Heart right ventricle (tissue), 16 donors: Measurements from ENCODE around the gene KCNT1. TPM values are rescaled to one million over a fixed set of nuclear protein-coding genes. Genes with fewer than 3 reads are reported as not detected.

Source experiments
- ATAC-seq, 8 donors: fragments of 200-7000 bp; cut with Tn5 transposase; one replicate each; pipeline ENCODE4 v1.9.1; 2020; ENCODE audit warnings: mild to moderate bottlenecking in 8 of 8, moderate library complexity in 8 of 8, moderate number of reproducible peaks in 1 of 8
- DNase-seq, 2 donors: peaks; one replicate each; pipeline ENCODE4 v3.0.0-alpha.2; 2020
- H3K27ac ChIP-seq, 10 donors: fragments of 200-600 bp; sonication (generic) in 2 of 10; one replicate each; pipeline versions ENCODE4 v1.5.0 to v1.8.0; 2020 to 2022; ENCODE audit warnings: mild to moderate bottlenecking in 3 of 10
- H3K27me3 ChIP-seq, 7 donors: fragments of 200-600 bp; one replicate each; pipeline ENCODE4 v1.8.0; 2021 to 2022; ENCODE audit warnings: mild to moderate bottlenecking in 2 of 7
- H3K36me3 ChIP-seq, 9 donors: fragments of 200-600 bp; sonication (generic) in 1 of 9; one replicate each; pipeline versions ENCODE4 v1.5.0 to v1.8.0; 2020 to 2022; ENCODE audit warnings: mild to moderate bottlenecking in 2 of 9
- H3K4me1 ChIP-seq, 9 donors: fragments of 200-600 bp; sonication (generic) in 1 of 9; one replicate each; pipeline versions ENCODE4 v1.5.0 to v1.8.0; 2020 to 2022; ENCODE audit warnings: mild to moderate bottlenecking in 4 of 9
- H3K4me3 ChIP-seq, 10 donors: fragments of 200-600 bp; sonication (generic) in 2 of 10; one replicate each; pipeline versions ENCODE4 v1.5.0 to v1.8.0; 2020 to 2022; ENCODE audit warnings: mild to moderate bottlenecking in 7 of 10, moderate library complexity in 2 of 10
- H3K9me3 ChIP-seq, 11 donors: fragments of 200-600 bp in 10 of 11; sonication (generic) in 2 of 11; one replicate each; pipeline versions ENCODE4 v1.5.0 to v1.8.0; 2013 to 2022; ENCODE audit warnings: mild to moderate bottlenecking in 2 of 11, control low read depth in 1 of 11, moderate library complexity in 1 of 11
- CTCF ChIP-seq, 9 donors: fragments of 200-600 bp; sonication (generic) in 2 of 9; IDR thresholded peaks; one replicate each; pipeline versions ENCODE4 v1.5.0 to v1.8.0; 2021 to 2022; ENCODE audit warnings: antibody characterized with exemption in 9 of 9, mild to moderate bottlenecking in 5 of 9, moderate library complexity in 1 of 9
- WGBS, 2 donors: extraction: QIAGEN DNeasy Blood & Tissue Kit; methylation state at CpG; one replicate each; pipeline ENCODE4 v1.1.7; 2013; ENCODE audit warnings: inconsistent platforms in 1 of 2; 5-methylcytosine and 5-hydroxymethylcytosine counted together
- intact Hi-C, 10 donors: fragments of 100-400 bp; cut with DNase I; formaldehyde crosslinking; loops; one replicate each; pipeline versions ENCODE4 v1.11.1 to v1.14.2; 2022
- polyA plus RNA-seq, 2 donors: library from polyadenylated mRNA; stranded (reverse); fragments of 200-250 nt; gene quantifications; one replicate each; pipeline ENCODE4 v1.2.3, GENCODE V29; 2013
- total RNA-seq, 10 donors: library from RNA; stranded (reverse); fragmentation: NEBNext Ultra II Directional in 3 of 10; extraction: Animal tissue kit (Norgen Biotek cat#: 25700) in 3 of 10; gene quantifications; one replicate each; pipeline versions ENCODE4 v1.2.1 to v1.2.4, GENCODE V29; 2021 to 2023
- donor health status: Arrhythmogenic right ventricular cardiomyopathy.
- donor health status: ischemic (EF 13 %, LVEDD 7.1; RV severe dilation, severe dysfunction).
- donor health status: healthy with polysubstance abuse.
- donor health status: DM: no; HTN: yes; CAD: no.
- donor health status: DM: no; HTN: no; CAD: no.
- donor health status: ischemic (EF 25% LVEDD 6.9; RV normal size, moderate dysfunction).
- donor health status: ischemic (EF 25% LVEDD 5.7; RV mildly dilated, moderate dysfunction).
- donor health status: healthy.
- donor health status: DM: yes; HTN: yes; CAD: no.
- donor health status: Ischemic cardiomyopathy.
- donor health status: ischemic (EF 35%, LVEDD 5.7; RV mildly dilated, moderate dysfunction).
- donor health status: nonischemic (EF 11% LVEDD 7.7; RV severe dilation, severe dysfunction).
- donor health status: DM: yes; HTN: yes; CAD: no.
- donor health status: PGD.
- donor health status: ischemic (EF 29% LVEDD 5.4; RV normal size, mild dysfunction).
- donor health status: nonischemic (EF 23%, LVEDD 6.1; RV moderate dilation, normal function).

Gene KCNT1
- total and polyA plus RNA-seq, 12 donors: 0.14 to 14.1 (median 4.2) TPM

GRCh38 chr9:135801070-135801469 lies 99.1 kb downstream of the KCNT1 start:
- H3K4me1 ChIP-seq: peaks cover 6 to 27% (median 14%) of the 10 kb centered on the region in 9 donors
- ATAC-seq (no peak), DNase-seq (no peak)
- intact Hi-C loops: no loop called here
- 90 to 92% methylated on average over 6 of the region's 6 CpGs for whole genome bisulfite sequencing, 2 donors
- H3K9me3 ChIP-seq: peaks cover 0 to 4% (median 0%) of the 10 kb centered on the region in 11 donors
- no peaks in the 10 kb centered on the region for H3K36me3 ChIP-seq
- H3K4me3 ChIP-seq: no peak overlapping the region
- no peaks in the 10 kb centered on the region for H3K27me3 ChIP-seq
- no peak overlapping the region for H3K27ac ChIP-seq
- TF ChIP-seq CTCF (IDR thresholded peaks at IDR 0.05): no peak

GRCh38 chr9:135802876-135803419 lies 101.0 kb downstream of the KCNT1 start:
- Histone ChIP-seq H3K4me1 (peaks cover 3 to 17% (median 9%) of the 10 kb centered on the region in 9 donors), H3K27me3 (no peaks in the 10 kb centered on the region), H3K27ac (no peak overlapping the region), H3K9me3 (peaks cover 0 to 4% (median 0%) of the 10 kb centered on the region in 11 donors), H3K4me3 (no peak overlapping the region), H3K36me3 (no peaks in the 10 kb centered on the region)
- intact Hi-C loops: no loop called here
- ATAC-seq: no peak
- peak in 1 of 2 donors; percentile 6 for DNase-seq
- 69 to 72% methylated on average over 18 of the region's 18 CpGs for WGBS, 2 donors
- no peak for TF ChIP-seq CTCF (IDR thresholded peaks at IDR 0.05)

GRCh38 chr9:135803441-135803840 lies 101.5 kb downstream of the KCNT1 start:
- DNase-seq: peak in 1 of 2 donors; percentile 8
- WGBS, 2 donors: 96 to 97% methylated on average over 10 of the region's 10 CpGs

More at GRCh38 chr9:135803441-135803840, 101.5 kb downstream of the KCNT1 start:
- H3K27me3 ChIP-seq: no peaks in the 10 kb centered on the region
- no peak for TF ChIP-seq CTCF (IDR thresholded peaks at IDR 0.05)
- H3K36me3 ChIP-seq: peaks cover 0 to under 1% (median 0%) of the 10 kb centered on the region in 9 donors
- no peak overlapping the region for H3K4me3 ChIP-seq
- H3K4me1 ChIP-seq: peaks cover 0 to 13% (median 4%) of the 10 kb centered on the region in 9 donors
- peaks cover 0 to 4% (median 0%) of the 10 kb centered on the region in 11 donors for H3K9me3 ChIP-seq
- intact Hi-C loops: no loop called here
- ATAC-seq: no peak
- H3K27ac ChIP-seq: no peak overlapping the region
